HCT116 (cell line): ENCODE measurements around the gene WDR33. TPM values are rescaled to one million over a fixed set of nuclear protein-coding genes. Genes with fewer than 3 reads are reported as not detected.
"Not testable (repeated sequence)": the region's sequence is repeated elsewhere in the genome, so short reads cannot be mapped to it uniquely, and the experiment has no call there.

ENCODE experiments used
- ATAC-seq: fragments of 200-7000 bp; cut with Tn5 transposase; 2 replicates; pipeline ENCODE4 v1.9.1; 2020; ENCODE audit warnings: mild to moderate bottlenecking, moderate library complexity
- BruUV-seq: library from RNA; stranded (reverse); fragments of 400-500 nt; replicated peaks from 2 replicates; lab custom pipeline; 2021; lab: Mats Ljungman, UMichigan
- CTCF ChIA-PET: fragments of 300-600 bp; sonication (Branson Sonifier 250); formaldehyde crosslinking; loops from one replicate; lab custom pipeline; 2021; ENCODE audit warnings: antibody characterized with exemption; lab: Charles Lee
- POLR2A ChIA-PET: fragments of 300-600, 350-600 bp; sonication (Branson Sonifier 250); formaldehyde crosslinking; loops from one replicate; lab custom pipeline; 2021; ENCODE audit warnings: antibody characterized with exemption; lab: Charles Lee
- RAD21 ChIA-PET, 2 experiments: fragments of 300-600 bp; sonication (Branson Sonifier 250); formaldehyde crosslinking; loops; one replicate each; lab custom pipeline; 2023; ENCODE audit warnings: low total read pairs in 2 of 2; ENCODE audit not compliant: uncharacterized antibody in 2 of 2, unreplicated experiment in 2 of 2, low non-redundant PET in 1 of 2; lab: Charles Lee
- DNase-seq: peaks from one replicate; pipeline ENCODE4 v3.0.0-alpha.2; 2010; ENCODE audit warnings: low read depth, low spot score
- H2AFZ ChIP-seq: fragments of 200-600 bp; shearing (Covaris generic), sonication (generic); 2 replicates; pipeline ENCODE4 v1.6.1; 2017; ENCODE audit warnings: low read depth, mixed run types, mixed read lengths, antibody characterized with exemption, low read length; ENCODE audit not compliant: poor library complexity, severe bottlenecking
- H3K27ac ChIP-seq: 2 replicates; pipeline ENCODE4 v1.5.1; 2012; ENCODE audit warnings: low read depth, low read length
- H3K27me3 ChIP-seq: fragments of 200-600 bp; sonication (generic); 2 replicates; pipeline ENCODE4 v1.6.1; 2016; ENCODE audit warnings: mixed run types, low read length, mixed read lengths; ENCODE audit not compliant: insufficient read depth
- H3K36me3 ChIP-seq, 2 experiments: fragments of 200-500 bp in 1 of 2; fragments of 200-600 bp in 1 of 2; sonication (Bioruptor generic) in 1 of 2; sonication (generic) in 1 of 2; 2 replicates each; pipeline versions ENCODE4 v1.5.1 to v1.6.1; 2014 to 2016; ENCODE audit warnings: low read length in 2 of 2, inconsistent platforms in 1 of 2, mixed read lengths in 1 of 2, mixed run types in 1 of 2; ENCODE audit not compliant: insufficient read depth in 2 of 2, control insufficient read depth in 1 of 2
- H3K4me1 ChIP-seq, 2 experiments: fragments of 200-600 bp in 1 of 2; sonication (generic) in 1 of 2; 2 replicates each; pipeline versions ENCODE4 v1.5.1 to v1.6.1; 2012 to 2017; ENCODE audit warnings: low read length in 2 of 2, inconsistent platforms in 1 of 2, mild to moderate bottlenecking in 1 of 2, mixed read lengths in 1 of 2, mixed run types in 1 of 2, moderate library complexity in 1 of 2; ENCODE audit not compliant: insufficient read depth in 2 of 2, control insufficient read depth in 1 of 2
- H3K4me2 ChIP-seq: fragments of 200-600 bp; sonication (generic); 2 replicates; pipeline ENCODE4 v1.6.1; 2017; ENCODE audit warnings: mixed run types, low read length, mixed read lengths
- H3K4me3 ChIP-seq, 2 experiments: fragments of 200-600 bp in 1 of 2; sonication (generic) in 1 of 2; replicated peaks in 1 of 2; 2 replicates each; pipeline ENCODE4 v1.5.1; 2011 to 2016; ENCODE audit warnings: low read length in 2 of 2, control low read depth in 1 of 2, low read depth in 1 of 2, mild to moderate bottlenecking in 1 of 2, mixed read lengths in 1 of 2, mixed run types in 1 of 2
- H3K79me2 ChIP-seq: fragments of 200-600 bp; sonication (generic); 2 replicates; pipeline ENCODE4 v1.6.1; 2017; ENCODE audit warnings: mild to moderate bottlenecking, mixed run types, low read length, moderate library complexity, mixed read lengths; ENCODE audit not compliant: insufficient read depth
- H3K9ac ChIP-seq: fragments of 200-600 bp; sonication (generic); 2 replicates; pipeline ENCODE4 v1.6.1; 2016; ENCODE audit warnings: low read length, mixed read lengths
- H3K9me2 ChIP-seq: fragments of 200-600 bp; sonication (generic), shearing (Covaris generic); 2 replicates; pipeline ENCODE4 v1.6.1; 2017; ENCODE audit warnings: mixed run types, mild to moderate bottlenecking, moderate library complexity; ENCODE audit not compliant: insufficient read depth
- H3K9me3 ChIP-seq, 2 experiments: fragments of 200-500 bp in 1 of 2; fragments of 200-600 bp in 1 of 2; sonication (Bioruptor generic) in 1 of 2; sonication (generic) in 1 of 2; 2 replicates each; pipeline ENCODE4 v1.6.1; 2014 to 2017; ENCODE audit warnings: low read length in 2 of 2, mixed read lengths in 2 of 2, inconsistent platforms in 1 of 2, low read depth in 1 of 2, mild to moderate bottlenecking in 1 of 2, mixed run types in 1 of 2, moderate library complexity in 1 of 2; ENCODE audit not compliant: control insufficient read depth in 1 of 2, insufficient read depth in 1 of 2
- H4K20me1 ChIP-seq: fragments of 200-600 bp; sonication (generic), shearing (Covaris generic); 2 replicates; pipeline ENCODE4 v1.6.1; 2017; ENCODE audit warnings: mixed run types, mild to moderate bottlenecking, moderate library complexity; ENCODE audit not compliant: insufficient read depth
- CBX3 ChIP-seq: IDR thresholded peaks from 2 replicates; pipeline ENCODE4 v1.6.1; 2012; ENCODE audit warnings: low read depth
- CEBPB ChIP-seq: IDR thresholded peaks from 2 replicates; pipeline ENCODE4 v1.6.1; 2012; ENCODE audit warnings: low read depth
- EGR1 ChIP-seq: IDR thresholded peaks from 2 replicates; pipeline ENCODE4 v1.6.1; 2012; ENCODE audit warnings: low read depth
- ELF1 ChIP-seq: IDR thresholded peaks from 2 replicates; pipeline ENCODE4 v1.6.1; 2012; ENCODE audit warnings: low read depth, borderline replicate concordance
- EZH2phosphoT487 ChIP-seq: fragments of 200-600 bp; IDR thresholded peaks from 2 replicates; pipeline ENCODE4 v1.6.1; 2018; ENCODE audit warnings: antibody characterized with exemption, borderline replicate concordance
- JUND ChIP-seq: IDR thresholded peaks from 2 replicates; pipeline ENCODE4 v1.6.1; 2012
- POLR2A ChIP-seq: IDR thresholded peaks from 2 replicates; pipeline ENCODE4 v1.7.0; 2011; ENCODE audit warnings: borderline replicate concordance; ENCODE audit not compliant: insufficient read depth, insufficient read length; ENCODE audit errors: extremely low read depth
- POLR2AphosphoS5 ChIP-seq: IDR thresholded peaks from 2 replicates; pipeline ENCODE4 v1.6.1; 2011; ENCODE audit warnings: mild to moderate bottlenecking, low read depth, low read length, moderate library complexity
- RAD21 ChIP-seq: IDR thresholded peaks from 2 replicates; pipeline ENCODE4 v1.6.1; 2012; ENCODE audit warnings: low read depth, mild to moderate bottlenecking
- SIN3A ChIP-seq: IDR thresholded peaks from 2 replicates; pipeline ENCODE4 v1.6.1; 2012; ENCODE audit warnings: low read depth
- SP1 ChIP-seq: IDR thresholded peaks from 2 replicates; pipeline ENCODE4 v1.6.1; 2012; ENCODE audit warnings: low read depth
- SRF ChIP-seq: IDR thresholded peaks from 2 replicates; pipeline ENCODE4 v1.6.1; 2012; ENCODE audit warnings: low read depth
- TCF7L2 ChIP-seq: IDR thresholded peaks from 2 replicates; pipeline ENCODE4 v1.7.0; 2011; ENCODE audit warnings: borderline replicate concordance, inconsistent platforms; ENCODE audit not compliant: insufficient read depth, insufficient read length; ENCODE audit errors: extremely low read depth
- ZBTB33 ChIP-seq: IDR thresholded peaks from 2 replicates; pipeline ENCODE4 v1.6.1; 2011; ENCODE audit warnings: mild to moderate bottlenecking, low read length, moderate library complexity; ENCODE audit not compliant: insufficient replicate concordance; ENCODE audit errors: extremely low read depth
- ZFX ChIP-seq: fragments of 450-650 bp; IDR thresholded peaks from 2 replicates; pipeline ENCODE4 v1.6.1; 2017
- intact Hi-C: fragments of 100-400 bp; cut with micrococcal nuclease; formaldehyde crosslinking; loops from 2 replicates; pipeline ENCODE4 v1.10.0; 2022
- total RNA-seq: library from RNA; stranded (reverse); gene quantifications from one replicate; pipeline ENCODE4 v1.2.1, GENCODE V29; 2021; ENCODE audit not compliant: unreplicated experiment
- TF ChIP-seq, protein P1 (sequence below): IDR thresholded peaks from 2 replicates; pipeline ENCODE4 v1.6.1; 2012

The WDR33 gene
- total RNA-seq, 1 experiment from 2014 or later, result 52.5 TPM

GRCh38 chr2:127770973-127771735 lies 39.8 kb downstream of the WDR33 start:
- ChIA-PET RAD21 (no interaction called here), CTCF (no interaction called here), POLR2A (no interaction called here)
- H3K4me3 ChIP-seq, result no peak overlapping the region
- no peaks in the 10 kb centered on the region for H3K9me2 ChIP-seq
- H3K36me3 ChIP-seq, result peaks cover 13 to 22% of the 10 kb centered on the region in 2 experiments
- H3K9ac ChIP-seq, result no peak overlapping the region
- H3K9me3 ChIP-seq, result no peaks in the 10 kb centered on the region
- H3K27me3 ChIP-seq, result no peaks in the 10 kb centered on the region
- no peak for DNase-seq
- peaks cover 90% of the 10 kb centered on the region for H3K79me2 ChIP-seq
- H3K27ac ChIP-seq, result no peak overlapping the region
- no peak overlapping the region for H2AFZ ChIP-seq
- no TSS peak for BruUV-seq
- intact Hi-C loops, result no loop called here
- ATAC-seq, result no peak
- H4K20me1 ChIP-seq, result peaks cover 4% of the 10 kb centered on the region
- TF ChIP-seq ZFX, result no peak
- no peak for TF ChIP-seq ZBTB33
- no peak for TF ChIP-seq JUND
- no peak for TF ChIP-seq RAD21
- no peak for TF ChIP-seq SP1
- no peak for TF ChIP-seq POLR2AphosphoS5
- no peak for TF ChIP-seq CBX3
- TF ChIP-seq EGR1, result no peak
- TF ChIP-seq SIN3A, result no peak
- TF ChIP-seq POLR2A, result no peak
- TF ChIP-seq, protein P1, sequence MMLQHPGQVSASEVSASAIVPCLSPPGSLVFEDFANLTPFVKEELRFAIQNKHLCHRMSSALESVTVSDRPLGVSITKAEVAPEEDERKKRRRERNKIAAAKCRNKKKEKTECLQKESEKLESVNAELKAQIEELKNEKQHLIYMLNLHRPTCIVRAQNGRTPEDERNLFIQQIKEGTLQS, result no peak
- TF ChIP-seq ELF1, result no peak
- no peak for TF ChIP-seq EZH2phosphoT487
- TF ChIP-seq TCF7L2, result no peak
- TF ChIP-seq SRF, result no peak
- no peak for TF ChIP-seq CEBPB
- H3K4me2 ChIP-seq, result no peak overlapping the region
- no peaks in the 10 kb centered on the region for H3K4me1 ChIP-seq

- H3K4me3 ChIP-seq, intact Hi-C loops, CTCF ChIA-PET, RAD21 ChIA-PET, H3K27me3 ChIP-seq, H4K20me1 ChIP-seq, H3K4me1 ChIP-seq, ATAC-seq, POLR2A ChIA-PET, H3K9me2 ChIP-seq, H3K9me3 ChIP-seq, H3K4me2 ChIP-seq, H3K9ac ChIP-seq, H3K27ac ChIP-seq, BruUV-seq, DNase-seq, H2AFZ ChIP-seq: not testable (repeated sequence)
- Histone ChIP-seq H3K36me3 (peaks cover 13 to 23% of the 10 kb centered on the region in 2 experiments), H3K79me2 (peaks cover 84% of the 10 kb centered on the region)
Measured at GRCh38 chr2:127770534-127770933, 40.4 kb downstream of the WDR33 start.
